ENCODE measurements around the gene LRMDA. TPM values are rescaled to one million over a fixed set of nuclear protein-coding genes. Genes with fewer than 3 reads are reported as not detected.

The LRMDA gene
- total and polyA plus RNA-seq, 2 donors, result 7.9 to 17.7 TPM

GRCh38 chr10:76032700-76033039 is 601.2 kb downstream of the LRMDA start:
- Histone ChIP-seq H3K4me3 (ENCODE audit: low read depth, low read length) (no peak overlapping the region), H3K27ac (ENCODE audit: low read depth) (no peak overlapping the region), H3K4me1 (ENCODE audit: insufficient read depth) (no peaks in the 10 kb centered on the region), H3K36me3 (ENCODE audit: insufficient read depth) (no peaks in the 10 kb centered on the region)
- no peak for DNase-seq (ENCODE audit: extremely low spot score)
- WGBS, result 96% methylated on average over 3 of the region's 3 CpGs

GRCh38 chr10:76033457-76034196 is 602.2 kb downstream of the LRMDA start:
- Histone ChIP-seq H3K27ac (ENCODE audit: low read depth) (no peak overlapping the region), H3K4me1 (ENCODE audit: insufficient read depth) (no peaks in the 10 kb centered on the region), H3K36me3 (ENCODE audit: insufficient read depth) (no peaks in the 10 kb centered on the region), H3K4me3 (ENCODE audit: low read depth, low read length) (no peak overlapping the region)
- DNase-seq (ENCODE audit: extremely low spot score), result no peak
- 53% methylated on average over 15 of the region's 15 CpGs for WGBS

- H3K27ac ChIP-seq (ENCODE audit: low read depth), result no peak overlapping the region
- H3K4me3 ChIP-seq (ENCODE audit: low read depth, low read length), result no peak overlapping the region
- WGBS, result 86% methylated on average over 23 of the region's 23 CpGs
- H3K4me1 ChIP-seq (ENCODE audit: insufficient read depth), result no peaks in the 10 kb centered on the region
- no peaks in the 10 kb centered on the region for H3K36me3 ChIP-seq (ENCODE audit: insufficient read depth)
- DNase-seq (ENCODE audit: extremely low spot score), result no peak
Observed at GRCh38 chr10:76034353-76035205, 603.2 kb downstream of the LRMDA start.

DNA sequence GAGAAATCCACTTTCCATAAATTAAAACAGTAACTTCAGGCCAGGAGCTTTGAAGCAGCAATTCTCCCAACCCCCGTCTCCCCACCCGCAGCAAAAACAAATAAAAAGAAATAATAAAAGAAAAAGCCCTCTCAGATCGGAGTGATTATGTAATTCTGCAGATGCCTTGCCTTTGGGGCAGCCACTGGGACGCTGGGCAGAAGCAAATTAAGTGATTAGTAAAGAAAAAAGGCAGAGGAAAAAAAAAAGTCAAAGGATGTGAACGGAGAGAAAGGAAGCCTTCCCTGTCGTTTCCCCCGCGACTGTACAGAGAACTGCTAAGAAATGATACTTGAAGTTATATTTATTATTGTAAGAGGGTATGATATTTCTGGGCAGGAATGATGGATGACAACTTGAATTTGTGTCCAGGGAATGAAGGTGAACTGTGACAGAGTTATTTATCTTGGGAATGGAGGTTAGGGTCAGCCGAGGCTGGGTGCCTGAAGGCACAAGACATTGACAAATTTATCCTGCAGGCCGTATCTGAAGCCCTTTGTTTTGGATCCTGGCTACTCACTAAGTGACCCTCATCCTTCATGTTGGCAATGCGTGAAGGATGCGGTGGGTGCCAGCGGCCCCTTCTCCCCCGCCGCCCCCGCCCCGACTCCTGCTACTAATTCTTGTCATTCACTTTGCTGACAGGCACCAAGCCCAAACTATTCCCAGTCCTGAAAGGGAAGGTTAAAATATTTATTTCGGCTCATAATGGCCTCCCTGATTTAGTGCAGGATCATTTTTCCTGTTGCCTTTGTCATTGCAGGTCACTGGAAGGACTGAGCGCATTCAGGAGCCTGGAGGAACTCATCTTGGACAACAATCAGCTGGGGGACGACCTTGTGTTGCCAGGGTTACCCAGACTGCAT is 604.0 kb downstream of the LRMDA start:
- Histone ChIP-seq H3K27ac (ENCODE audit: low read depth) (no peak overlapping the region), H3K4me3 (ENCODE audit: low read depth, low read length) (no peak overlapping the region), H3K36me3 (ENCODE audit: insufficient read depth) (no peaks in the 10 kb centered on the region), H3K4me1 (ENCODE audit: insufficient read depth) (no peaks in the 10 kb centered on the region)
- WGBS, result 88% methylated on average over 20 of the region's 20 CpGs
- DNase-seq (ENCODE audit: extremely low spot score), result no peak

DNA sequence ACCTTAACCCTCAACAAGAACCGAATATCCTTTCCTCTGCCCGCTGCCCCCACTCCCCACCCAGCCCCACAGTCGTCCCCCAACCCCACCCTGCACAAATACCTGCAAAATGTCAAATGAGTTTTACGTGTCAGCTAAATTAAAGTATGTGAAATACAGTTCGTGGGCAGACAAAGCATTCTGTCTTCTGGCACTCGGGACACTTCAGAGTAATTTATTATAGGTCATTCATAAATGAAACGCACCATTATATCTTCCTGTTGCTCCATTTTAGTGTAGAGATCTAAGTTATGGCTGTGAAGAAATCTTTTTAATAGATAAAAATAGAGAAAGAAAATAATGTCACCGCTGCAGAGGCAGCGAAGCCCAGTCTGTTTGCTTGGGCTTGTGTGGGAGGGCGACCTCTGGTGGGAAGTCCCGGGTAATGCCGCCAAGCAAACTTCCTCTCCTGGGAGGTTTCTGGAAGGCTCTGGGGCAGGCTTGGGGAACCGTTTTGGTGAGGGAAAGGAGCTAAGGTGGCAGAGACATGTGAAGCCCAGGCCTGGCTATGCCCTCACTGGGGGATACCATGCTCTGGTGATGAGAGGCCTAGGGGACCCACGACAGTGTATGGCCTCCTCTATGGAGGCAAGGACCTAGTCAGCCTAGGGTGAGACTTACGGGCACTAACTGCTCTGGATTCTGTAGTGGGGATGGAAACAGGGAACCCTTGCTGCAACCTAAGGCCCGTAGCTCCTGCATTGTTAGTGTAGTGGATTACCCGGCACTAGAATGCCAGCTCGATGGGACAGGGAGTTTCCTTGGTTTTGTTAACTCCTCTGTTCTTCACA is 604.9 kb downstream of the LRMDA start:
- no peaks in the 10 kb centered on the region for H3K4me1 ChIP-seq (ENCODE audit: insufficient read depth)
- no peaks in the 10 kb centered on the region for H3K36me3 ChIP-seq (ENCODE audit: insufficient read depth)
- 38% methylated on average over 18 of the region's 18 CpGs for WGBS
- H3K27ac ChIP-seq (ENCODE audit: low read depth), result no peak overlapping the region
- DNase-seq (ENCODE audit: extremely low spot score), result no peak
- no peak overlapping the region for H3K4me3 ChIP-seq (ENCODE audit: low read depth, low read length)

DNA sequence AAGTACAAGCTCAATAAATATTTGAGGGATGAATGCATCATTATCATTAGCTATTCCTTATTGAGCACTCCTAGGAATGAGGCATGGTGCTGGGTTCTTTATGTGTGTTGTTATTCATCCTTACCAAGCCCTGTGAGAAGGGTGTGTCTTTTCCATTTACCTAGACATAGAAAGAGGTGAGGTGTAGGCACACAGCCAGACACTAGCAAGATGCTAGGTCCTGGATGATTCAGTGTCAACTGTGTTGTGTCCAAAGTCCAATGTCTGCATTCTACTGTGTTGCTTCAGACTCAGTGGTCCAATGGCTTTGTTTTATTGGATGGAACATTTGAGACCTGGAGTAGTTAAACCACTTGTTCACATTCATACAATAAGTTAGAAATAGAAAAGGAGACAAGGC is 605.5 kb downstream of the LRMDA start:
- no peak for DNase-seq (ENCODE audit: extremely low spot score)
- H3K4me3 ChIP-seq (ENCODE audit: low read depth, low read length), result no peak overlapping the region
- H3K4me1 ChIP-seq (ENCODE audit: insufficient read depth), result peaks cover 1% of the 10 kb centered on the region
- H3K36me3 ChIP-seq (ENCODE audit: insufficient read depth), result no peaks in the 10 kb centered on the region
- H3K27ac ChIP-seq (ENCODE audit: low read depth), result no peak overlapping the region

GRCh38 chr10:76037531-76038155 is 606.2 kb downstream of the LRMDA start:
- Histone ChIP-seq H3K4me1 (ENCODE audit: insufficient read depth) (peaks cover 1% of the 10 kb centered on the region), H3K4me3 (ENCODE audit: low read depth, low read length) (no peak overlapping the region), H3K36me3 (ENCODE audit: insufficient read depth) (no peaks in the 10 kb centered on the region), H3K27ac (ENCODE audit: low read depth) (no peak overlapping the region)
- WGBS, result 94% methylated on average over 2 of the region's 2 CpGs
- no peak for DNase-seq (ENCODE audit: extremely low spot score)

DNA sequence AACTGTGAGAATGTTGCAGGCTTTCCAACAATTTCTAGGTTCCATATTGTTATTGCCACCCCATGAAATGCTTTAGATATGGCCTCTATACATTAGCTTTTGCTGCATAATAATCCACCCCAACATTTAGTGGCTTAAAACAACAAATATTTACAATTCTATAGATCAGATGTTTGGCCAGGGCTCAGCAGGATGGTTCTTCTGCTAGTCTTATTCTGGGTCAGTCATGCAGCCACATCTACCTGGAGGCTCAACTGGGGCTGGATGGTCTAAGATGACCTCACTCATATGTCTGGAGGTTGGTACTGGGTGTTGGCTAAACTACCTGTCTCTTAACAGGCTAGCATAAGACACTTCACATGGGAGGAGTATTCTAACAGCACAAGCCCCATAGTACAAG is 607.3 kb downstream of the LRMDA start:
- Histone ChIP-seq H3K4me3 (ENCODE audit: low read depth, low read length) (no peak overlapping the region), H3K27ac (ENCODE audit: low read depth) (no peak overlapping the region), H3K36me3 (ENCODE audit: insufficient read depth) (no peaks in the 10 kb centered on the region), H3K4me1 (ENCODE audit: insufficient read depth) (peaks cover 1% of the 10 kb centered on the region)
- DNase-seq (ENCODE audit: extremely low spot score), result no peak

DNA sequence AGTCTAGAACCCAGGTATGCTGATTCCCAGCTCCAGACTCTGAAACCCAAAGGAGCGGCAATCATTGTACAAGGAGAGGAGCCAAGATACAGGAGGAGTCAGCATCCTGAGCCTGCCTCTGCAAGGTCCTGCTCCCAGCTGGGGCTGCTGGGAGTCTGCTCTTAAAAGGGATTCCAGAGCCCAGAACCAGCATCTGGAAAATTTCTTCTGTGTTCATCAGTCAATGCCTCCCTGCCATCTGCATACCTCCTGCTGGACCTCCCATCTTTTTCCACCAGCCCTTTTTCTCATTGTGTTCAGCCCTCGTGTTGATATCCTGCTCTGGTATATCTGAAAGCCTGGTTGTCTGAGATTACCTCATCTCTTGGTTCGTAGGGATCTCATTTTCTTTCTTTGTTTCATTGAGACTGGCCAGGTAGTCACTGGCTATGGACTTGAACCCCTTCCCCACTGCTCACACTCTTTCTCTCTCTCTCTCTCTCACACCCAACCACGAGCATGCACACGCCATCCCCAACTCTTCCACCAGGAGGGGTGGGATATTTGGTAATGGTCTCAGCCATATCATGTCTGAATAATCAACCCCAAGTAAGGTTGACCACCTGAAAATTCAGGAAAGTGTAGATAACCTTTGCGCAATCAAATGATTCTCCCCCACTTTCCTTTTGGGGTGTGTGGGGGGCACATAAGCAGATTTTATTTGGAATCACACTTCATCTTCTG is 608.8 kb downstream of the LRMDA start:
- 96% methylated on average over 6 of the region's 6 CpGs for WGBS

DNA sequence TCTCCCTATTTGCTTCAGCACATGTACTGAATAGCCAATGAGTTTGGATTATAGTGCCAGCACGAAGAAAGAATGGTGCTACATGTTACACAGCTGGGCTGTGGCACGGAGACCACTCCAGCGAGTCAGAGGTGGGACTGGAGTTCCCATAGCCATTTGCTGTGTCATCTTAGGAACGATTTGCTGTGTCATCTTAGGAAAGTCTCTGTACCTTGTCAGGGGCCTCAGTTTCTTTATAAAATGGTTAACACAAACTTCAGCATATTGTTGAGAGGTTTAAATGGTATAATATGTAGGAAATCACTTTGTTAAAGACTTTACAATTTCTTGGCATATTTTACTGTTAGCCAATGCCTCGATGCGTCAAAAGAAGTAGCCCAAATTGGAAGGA is 609.4 kb downstream of the LRMDA start:
- H3K4me3 ChIP-seq (ENCODE audit: low read depth, low read length), result no peak overlapping the region
- 96% methylated on average over 6 of the region's 6 CpGs for WGBS
- H3K36me3 ChIP-seq (ENCODE audit: insufficient read depth), result no peaks in the 10 kb centered on the region
- peaks cover 1% of the 10 kb centered on the region for H3K4me1 ChIP-seq (ENCODE audit: insufficient read depth)
- no peak overlapping the region for H3K27ac ChIP-seq (ENCODE audit: low read depth)
- no peak for DNase-seq (ENCODE audit: extremely low spot score)

More for the DNA sequence above, 608.8 kb downstream of the LRMDA start:
- DNase-seq (ENCODE audit: extremely low spot score), result no peak
- no peaks in the 10 kb centered on the region for H3K36me3 ChIP-seq (ENCODE audit: insufficient read depth)
- H3K4me3 ChIP-seq (ENCODE audit: low read depth, low read length), result no peak overlapping the region
- no peak overlapping the region for H3K27ac ChIP-seq (ENCODE audit: low read depth)
- H3K4me1 ChIP-seq (ENCODE audit: insufficient read depth), result peaks cover 1% of the 10 kb centered on the region

DNA sequence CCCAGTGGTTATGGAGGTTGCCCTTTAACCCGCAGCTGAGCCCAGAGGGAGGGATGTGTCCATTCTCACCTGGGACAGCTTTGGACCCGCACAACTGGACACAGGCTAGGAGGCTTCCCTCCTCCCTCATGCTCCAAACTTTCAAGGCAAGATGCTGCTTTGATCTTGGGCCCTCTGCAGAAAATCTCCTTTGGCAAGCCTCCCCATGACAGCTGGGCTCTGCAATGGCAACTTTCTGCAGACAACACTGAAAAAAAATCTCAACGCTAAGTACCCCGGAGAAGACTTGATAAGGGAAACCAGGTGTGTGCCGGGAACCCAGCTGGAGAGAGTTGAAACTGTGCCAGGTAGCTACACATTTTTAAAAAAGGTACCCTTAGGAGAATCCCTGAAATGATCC is 610.1 kb downstream of the LRMDA start:
- WGBS, result 69% methylated on average over 5 of the region's 5 CpGs
- DNase-seq (ENCODE audit: extremely low spot score), result no peak
- Histone ChIP-seq H3K36me3 (ENCODE audit: insufficient read depth) (no peaks in the 10 kb centered on the region), H3K27ac (ENCODE audit: low read depth) (no peak overlapping the region), H3K4me1 (ENCODE audit: insufficient read depth) (peaks cover 1% of the 10 kb centered on the region), H3K4me3 (ENCODE audit: low read depth, low read length) (no peak overlapping the region)

GRCh38 chr10:76043261-76043660 is 611.8 kb downstream of the LRMDA start:
- no peak overlapping the region for H3K27ac ChIP-seq (ENCODE audit: low read depth)
- 99% methylated on average over 2 of the region's 2 CpGs for WGBS

More at GRCh38 chr10:76043261-76043660, 611.8 kb downstream of the LRMDA start:
- Histone ChIP-seq H3K36me3 (ENCODE audit: insufficient read depth) (no peaks in the 10 kb centered on the region), H3K4me3 (ENCODE audit: low read depth, low read length) (no peak overlapping the region), H3K4me1 (ENCODE audit: insufficient read depth) (peaks cover 1% of the 10 kb centered on the region)
- DNase-seq (ENCODE audit: extremely low spot score), result no peak

Measured in urinary bladder (tissue), 4 donors.